OCI-LY3 (cell line): Measurements from ENCODE around the gene PFKFB3.

Source experiments
- H2AFZ ChIP-seq: fragments of 200-600, 300-600 bp; shearing (Covaris generic); 2 replicates; pipeline ENCODE4 v1.6.0; 2014; ENCODE audit warnings: antibody characterized with exemption, low read depth, low read length
- H3K27ac ChIP-seq: fragments of 200-600, 300-600 bp; sonication (generic); 2 replicates; pipeline ENCODE4 v1.5.1; 2014; ENCODE audit warnings: mild to moderate bottlenecking, low read length, moderate library complexity, mixed read lengths
- H3K27me3 ChIP-seq: fragments of 200-600, 300-600 bp; sonication (generic); 2 replicates; pipeline ENCODE4 v1.6.1; 2014; ENCODE audit warnings: low read depth, low read length, mixed read lengths
- H3K36me3 ChIP-seq: fragments of 200-600, 300-600 bp; sonication (generic); replicated peaks from 2 replicates; pipeline ENCODE3; 2014; ENCODE audit warnings: low read depth, low read length, mixed read lengths
- H3K4me1 ChIP-seq: fragments of 300-600, 200-600 bp; sonication (generic); 2 replicates; pipeline ENCODE4 v1.6.1; 2014; ENCODE audit warnings: low read length, mixed read lengths
- H3K4me2 ChIP-seq: fragments of 200-600, 300-600 bp; sonication (generic); 2 replicates; pipeline ENCODE4 v1.6.1; 2014; ENCODE audit warnings: low read length, mixed read lengths
- H3K4me3 ChIP-seq: fragments of 300-600, 200-600 bp; sonication (generic); 2 replicates; pipeline ENCODE4 v1.5.1; 2014; ENCODE audit warnings: antibody characterized with exemption, mild to moderate bottlenecking, low read length, moderate library complexity
- H3K79me2 ChIP-seq: fragments of 300-600, 200-600 bp; shearing (Covaris generic); 2 replicates; pipeline ENCODE4 v1.6.1; 2014; ENCODE audit warnings: mild to moderate bottlenecking, low read length, mixed read lengths
- H3K9ac ChIP-seq: fragments of 300-600, 200-600 bp; shearing (Covaris generic); 2 replicates; pipeline ENCODE4 v1.6.0; 2014; ENCODE audit warnings: mild to moderate bottlenecking, low read length, moderate library complexity
- H3K9me3 ChIP-seq: fragments of 200-600, 300-600 bp; shearing (Covaris generic); 2 replicates; pipeline ENCODE4 v1.6.1; 2014; ENCODE audit warnings: low read length, mixed read lengths; ENCODE audit not compliant: insufficient read depth
- H4K20me1 ChIP-seq: fragments of 200-600, 300-600 bp; sonication (generic); 2 replicates; pipeline ENCODE4 v1.6.1; 2016; ENCODE audit warnings: low read length, mixed read lengths; ENCODE audit not compliant: insufficient read depth
- CTCF ChIP-seq: fragments of 200-600, 300-600 bp; sonication (generic); IDR thresholded peaks from 2 replicates; pipeline ENCODE4 v1.5.1; 2014; ENCODE audit warnings: antibody characterized with exemption, low read length, low read depth
- EZH2phosphoT487 ChIP-seq: fragments of 200-600 bp; shearing (Covaris generic); IDR thresholded peaks from 2 replicates; pipeline ENCODE4 v1.6.1; 2018; ENCODE audit warnings: antibody characterized with exemption, mixed run types, low read depth

The PFKFB3 gene

GRCh38 chr10:6239213-6239991 lies 36.7 kb downstream of the PFKFB3 start:
- Histone ChIP-seq H3K4me3 (no peak overlapping the region), H3K9ac (no peak overlapping the region), H3K9me3 (no peaks in the 10 kb centered on the region), H3K4me2 (no peak overlapping the region), H3K79me2 (no peaks in the 10 kb centered on the region), H3K27ac (no peak overlapping the region), H4K20me1 (no peaks in the 10 kb centered on the region), H3K27me3 (no peaks in the 10 kb centered on the region), H2AFZ (no peak overlapping the region), H3K36me3 (no peaks in the 10 kb centered on the region), H3K4me1 (no peaks in the 10 kb centered on the region)
- TF ChIP-seq EZH2phosphoT487 = no peak
- no peak for TF ChIP-seq CTCF

DNA sequence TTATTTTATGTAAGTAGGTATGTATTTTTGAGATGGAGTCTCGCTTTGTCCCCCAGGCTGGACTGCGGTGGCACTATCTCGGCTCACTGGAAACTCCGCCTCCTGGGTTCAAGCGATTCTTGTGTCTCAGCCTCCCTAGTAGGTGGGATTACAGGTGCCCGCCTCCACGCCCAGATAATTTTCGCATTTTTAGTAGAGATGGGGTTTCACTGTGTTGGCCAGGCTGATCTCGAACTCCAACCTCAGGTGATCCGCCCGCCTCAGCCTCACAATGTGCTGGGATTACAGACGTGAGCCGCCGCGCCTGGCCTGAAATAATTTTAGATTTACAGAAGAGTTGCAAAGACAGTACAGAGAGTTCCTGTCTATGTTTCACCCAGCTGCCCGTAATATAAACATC lies 37.5 kb downstream of the PFKFB3 start:
- Histone ChIP-seq H3K36me3 (no peaks in the 10 kb centered on the region), H3K4me3 (no peak overlapping the region), H3K27me3 (no peaks in the 10 kb centered on the region), H3K27ac (no peak overlapping the region), H3K79me2 (no peaks in the 10 kb centered on the region), H4K20me1 (no peaks in the 10 kb centered on the region), H2AFZ (no peak overlapping the region), H3K9ac (no peak overlapping the region), H3K4me2 (no peak overlapping the region), H3K4me1 (no peaks in the 10 kb centered on the region), H3K9me3 (no peaks in the 10 kb centered on the region)
- no peak for TF ChIP-seq EZH2phosphoT487
- no peak for TF ChIP-seq CTCF

- H3K27me3 ChIP-seq = no peaks in the 10 kb centered on the region
- H3K4me1 ChIP-seq = no peaks in the 10 kb centered on the region
- H3K27ac ChIP-seq = no peak overlapping the region
- no peaks in the 10 kb centered on the region for H4K20me1 ChIP-seq
- no peak overlapping the region for H3K9ac ChIP-seq
- no peak overlapping the region for H2AFZ ChIP-seq
- no peak overlapping the region for H3K4me3 ChIP-seq
- no peaks in the 10 kb centered on the region for H3K9me3 ChIP-seq
- TF ChIP-seq EZH2phosphoT487 = no peak
- no peak for TF ChIP-seq CTCF
- H3K4me2 ChIP-seq = no peak overlapping the region
- H3K36me3 ChIP-seq = no peaks in the 10 kb centered on the region
- H3K79me2 ChIP-seq = no peaks in the 10 kb centered on the region
These were observed 39.4 kb downstream of the PFKFB3 start for GRCh38 chr10:6242089-6242488.

GRCh38 chr10:6244510-6244909 lies 41.8 kb downstream of the PFKFB3 start:
- Histone ChIP-seq H3K4me1 (no peaks in the 10 kb centered on the region), H3K4me3 (no peak overlapping the region), H3K36me3 (no peaks in the 10 kb centered on the region), H3K27ac (no peak overlapping the region), H3K27me3 (no peaks in the 10 kb centered on the region), H3K9me3 (no peaks in the 10 kb centered on the region), H3K9ac (no peak overlapping the region), H3K79me2 (no peaks in the 10 kb centered on the region), H2AFZ (no peak overlapping the region), H4K20me1 (no peaks in the 10 kb centered on the region), H3K4me2 (no peak overlapping the region)
- TF ChIP-seq EZH2phosphoT487 (no peak), CTCF (no peak)
